PC-3 (cell line): ENCODE measurements around the gene ATF7.

Experiments
- EZH2 ChIP-seq: fragments of 300-600 bp; sonication (generic); IDR thresholded peaks from one replicate; pipeline ENCODE4 v1.6.1; 2017; ENCODE audit warnings: antibody characterized with exemption, mild to moderate bottlenecking, low read length; ENCODE audit not compliant: unreplicated experiment
- EZH2phosphoT487 ChIP-seq: fragments of 300-600 bp; sonication (generic); IDR thresholded peaks from 2 replicates; pipeline ENCODE4 v1.6.1; 2018; ENCODE audit warnings: mild to moderate bottlenecking, antibody characterized with exemption, low read length, borderline replicate concordance
- TF ChIP-seq, protein P1 (sequence below): fragments of 300-600 bp; sonication (generic); conservative IDR thresholded peaks from 2 replicates; pipeline ENCODE4 v1.5.1; 2017; ENCODE audit warnings: antibody characterized with exemption, low read depth, mild to moderate bottlenecking, low read length

DNA sequence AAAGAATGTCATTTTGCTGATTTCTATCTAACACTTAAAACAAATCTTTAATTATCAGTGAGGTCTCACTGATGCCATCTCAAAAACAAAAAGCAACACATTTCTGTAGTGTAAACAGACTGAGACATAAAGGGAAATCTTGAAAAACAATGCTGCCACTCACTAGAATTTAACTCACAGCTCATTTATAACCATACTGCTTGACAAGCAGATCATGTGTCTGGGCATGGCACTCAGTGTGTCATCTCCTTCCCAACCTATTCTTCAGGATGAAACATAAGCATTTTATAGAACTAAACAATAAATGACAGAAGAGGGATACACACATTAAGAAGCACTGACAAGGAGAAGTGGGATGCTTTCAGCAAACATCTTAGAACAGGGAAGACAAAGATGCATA lies 22.4 kb downstream of the ATF7 start:
- TF ChIP-seq, protein P1, sequence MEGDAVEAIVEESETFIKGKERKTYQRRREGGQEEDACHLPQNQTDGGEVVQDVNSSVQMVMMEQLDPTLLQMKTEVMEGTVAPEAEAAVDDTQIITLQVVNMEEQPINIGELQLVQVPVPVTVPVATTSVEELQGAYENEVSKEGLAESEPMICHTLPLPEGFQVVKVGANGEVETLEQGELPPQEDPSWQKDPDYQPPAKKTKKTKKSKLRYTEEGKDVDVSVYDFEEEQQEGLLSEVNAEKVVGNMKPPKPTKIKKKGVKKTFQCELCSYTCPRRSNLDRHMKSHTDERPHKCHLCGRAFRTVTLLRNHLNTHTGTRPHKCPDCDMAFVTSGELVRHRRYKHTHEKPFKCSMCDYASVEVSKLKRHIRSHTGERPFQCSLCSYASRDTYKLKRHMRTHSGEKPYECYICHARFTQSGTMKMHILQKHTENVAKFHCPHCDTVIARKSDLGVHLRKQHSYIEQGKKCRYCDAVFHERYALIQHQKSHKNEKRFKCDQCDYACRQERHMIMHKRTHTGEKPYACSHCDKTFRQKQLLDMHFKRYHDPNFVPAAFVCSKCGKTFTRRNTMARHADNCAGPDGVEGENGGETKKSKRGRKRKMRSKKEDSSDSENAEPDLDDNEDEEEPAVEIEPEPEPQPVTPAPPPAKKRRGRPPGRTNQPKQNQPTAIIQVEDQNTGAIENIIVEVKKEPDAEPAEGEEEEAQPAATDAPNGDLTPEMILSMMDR, result no peak
- no peak for TF ChIP-seq EZH2
- TF ChIP-seq EZH2phosphoT487, result no peak
